Activated CD8-positive, alpha-beta T cell treated with anti-CD3 and anti-CD28 coated beads, Interleukin-2, amount 10 ng/mL, durations not matched to agents 7 days and 5 days (primary cell): ENCODE data around the gene PLEKHG5. TPM values are rescaled to one million over a fixed set of nuclear protein-coding genes. Genes with fewer than 3 reads are reported as not detected.

Experiments
- ATAC-seq: fragments of 150-1000 bp; cut with Tn5 transposase; one replicate; pipeline ENCODE4 v1.10.0; 2021; ENCODE audit warnings: moderate library complexity
- CTCF ChIA-PET: fragments of 350-600 bp; sonication (Branson Sonifier 250); formaldehyde crosslinking; loops from one replicate; lab custom pipeline; 2021; ENCODE audit warnings: antibody characterized with exemption; lab: Charles Lee
- POLR2A ChIA-PET: fragments of 350-600 bp; sonication (Branson Sonifier 250); formaldehyde crosslinking; loops from one replicate; lab custom pipeline; 2021; ENCODE audit warnings: antibody characterized with exemption; lab: Charles Lee
- DNase-seq: peaks from one replicate; pipeline ENCODE4 v3.0.0-alpha.2; 2020
- H3K27ac Mint-ChIP-seq: one replicate; pipeline ENCODE4 v1.8.0; 2021; ENCODE audit warnings: mild to moderate bottlenecking, mixed read lengths
- H3K27me3 Mint-ChIP-seq: one replicate; pipeline ENCODE4 v1.8.0; 2021; ENCODE audit warnings: low read depth, mixed read lengths
- H3K36me3 Mint-ChIP-seq: one replicate; pipeline ENCODE4 v1.8.0; 2021; ENCODE audit warnings: low read depth, mixed read lengths
- H3K4me1 Mint-ChIP-seq: one replicate; pipeline ENCODE4 v1.8.0; 2021; ENCODE audit warnings: low read depth, mixed read lengths
- H3K4me3 Mint-ChIP-seq: one replicate; pipeline ENCODE4 v1.8.0; 2021; ENCODE audit warnings: mild to moderate bottlenecking, mixed read lengths
- H3K9me3 Mint-ChIP-seq: one replicate; pipeline ENCODE4 v1.8.0; 2022; ENCODE audit warnings: mixed read lengths; ENCODE audit not compliant: insufficient read depth
- total RNA-seq, 2 experiments: library from RNA; stranded (reverse); gene quantifications; one replicate each; pipeline ENCODE4 v1.2.3, GENCODE V29; 2021

PLEKHG5 gene
- total RNA-seq, 2 experiments from 2014 or later: 2.2 to 2.8 TPM

DNA sequence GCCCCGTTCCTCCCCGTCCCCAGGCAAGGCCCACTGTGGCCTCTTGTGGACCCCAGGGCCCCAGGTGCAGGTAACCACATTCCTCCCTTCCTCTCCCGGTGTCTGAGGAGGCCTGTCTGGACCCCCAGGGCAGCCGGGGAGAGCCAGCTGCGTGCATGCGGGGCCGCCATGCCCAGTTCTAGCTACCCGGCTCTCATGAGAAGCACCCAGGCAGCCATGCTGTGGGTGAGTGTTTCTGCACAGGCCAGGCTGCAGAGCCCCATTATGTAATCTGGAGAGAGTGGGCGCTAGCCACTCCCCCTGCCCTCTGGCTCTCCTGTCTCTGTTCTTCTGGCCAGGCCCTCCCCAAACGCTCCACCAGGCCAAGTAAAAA is 18.4 kb upstream of the PLEKHG5 start:
- Mint-ChIP-seq H3K27ac (no peak overlapping the region), H3K36me3 (no peaks in the 10 kb centered on the region), H3K4me3 (no peak overlapping the region), H3K9me3 (no peaks in the 10 kb centered on the region), H3K4me1 (peaks cover 3% of the 10 kb centered on the region), H3K27me3 (no peaks in the 10 kb centered on the region)
- POLR2A ChIA-PET: no interaction called here
- DNase-seq (no peak), ATAC-seq (no peak)
- CTCF ChIA-PET: interaction anchor here (1.3 kb wide), 1 partner anchor 45 kb away, joined by 3 read pairs; the partner anchor contains the start of gene TAS1R1

DNA sequence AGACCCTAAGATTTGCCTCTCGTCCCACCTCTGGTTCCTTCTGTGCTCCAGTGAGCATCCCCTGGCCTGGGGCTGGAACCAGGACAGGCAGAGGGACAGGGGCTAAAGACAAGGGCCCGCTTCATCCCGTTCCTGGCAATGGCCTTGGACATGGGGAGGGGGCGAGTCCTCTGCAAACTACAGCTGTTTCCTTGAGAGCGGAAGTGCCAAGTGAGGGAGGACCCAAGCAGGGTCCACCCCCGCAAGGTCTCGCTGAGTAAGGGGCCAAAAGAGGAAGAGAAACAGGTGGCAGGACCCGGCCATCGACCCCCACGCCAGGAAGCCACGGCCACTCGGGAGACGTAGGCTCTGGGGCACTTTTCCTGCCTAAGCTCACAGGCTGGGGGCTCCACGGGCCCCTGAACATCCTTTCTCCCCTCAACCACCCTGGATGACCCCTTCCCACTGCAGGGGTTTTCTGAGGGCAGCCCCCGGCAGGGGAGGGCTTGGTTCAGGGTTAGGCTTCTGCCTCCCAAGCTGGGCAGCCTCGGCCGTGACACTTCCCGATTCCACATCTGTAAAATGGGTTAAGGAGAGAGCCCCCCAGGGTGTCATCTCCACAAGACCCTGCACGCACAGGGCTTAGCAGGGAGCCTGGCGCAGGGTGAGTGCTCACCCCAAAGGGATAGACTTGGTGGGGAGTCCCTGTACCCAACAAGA is 17.9 kb upstream of the PLEKHG5 start:
- H3K4me1 Mint-ChIP-seq: peaks cover 3% of the 10 kb centered on the region
- H3K9me3 Mint-ChIP-seq: no peaks in the 10 kb centered on the region
- ATAC-seq: no peak
- ChIA-PET POLR2A (no interaction called here), CTCF (interaction anchor here (1.3 kb wide), 1 partner anchor 45 kb away, joined by 3 read pairs; the partner anchor contains the start of gene TAS1R1)
- H3K36me3 Mint-ChIP-seq: no peaks in the 10 kb centered on the region
- DNase-seq: no peak
- H3K27me3 Mint-ChIP-seq: no peaks in the 10 kb centered on the region
- no peak overlapping the region for H3K27ac Mint-ChIP-seq
- H3K4me3 Mint-ChIP-seq: no peak overlapping the region

DNA sequence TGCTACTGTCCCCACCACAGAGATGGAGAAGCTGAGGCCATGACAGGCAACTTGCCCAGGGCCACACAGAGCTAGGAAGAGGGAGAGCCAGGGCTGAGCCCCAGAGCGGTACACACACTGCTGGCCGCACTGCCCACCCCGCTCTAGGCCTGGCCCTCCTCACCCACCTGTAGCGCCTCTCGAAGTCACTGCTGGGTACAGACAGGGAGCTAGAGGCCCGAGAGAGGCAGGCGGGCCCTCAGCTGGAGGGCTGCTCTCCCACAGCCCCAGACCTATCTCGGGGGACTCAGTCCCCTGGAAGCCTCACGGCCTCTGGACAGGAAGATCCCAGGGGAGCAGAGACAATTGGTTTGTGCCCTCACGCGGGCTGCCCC is 17.3 kb upstream of the PLEKHG5 start:
- ChIA-PET POLR2A (no interaction called here), CTCF (interaction anchor here (1.3 kb wide), 1 partner anchor 46 kb away, joined by 3 read pairs; the partner anchor contains the start of gene TAS1R1)
- DNase-seq (no peak), ATAC-seq (no peak)
- Mint-ChIP-seq H3K9me3 (no peaks in the 10 kb centered on the region), H3K27ac (no peak overlapping the region), H3K4me1 (peaks cover 3% of the 10 kb centered on the region), H3K4me3 (no peak overlapping the region), H3K27me3 (no peaks in the 10 kb centered on the region), H3K36me3 (no peaks in the 10 kb centered on the region)

DNA sequence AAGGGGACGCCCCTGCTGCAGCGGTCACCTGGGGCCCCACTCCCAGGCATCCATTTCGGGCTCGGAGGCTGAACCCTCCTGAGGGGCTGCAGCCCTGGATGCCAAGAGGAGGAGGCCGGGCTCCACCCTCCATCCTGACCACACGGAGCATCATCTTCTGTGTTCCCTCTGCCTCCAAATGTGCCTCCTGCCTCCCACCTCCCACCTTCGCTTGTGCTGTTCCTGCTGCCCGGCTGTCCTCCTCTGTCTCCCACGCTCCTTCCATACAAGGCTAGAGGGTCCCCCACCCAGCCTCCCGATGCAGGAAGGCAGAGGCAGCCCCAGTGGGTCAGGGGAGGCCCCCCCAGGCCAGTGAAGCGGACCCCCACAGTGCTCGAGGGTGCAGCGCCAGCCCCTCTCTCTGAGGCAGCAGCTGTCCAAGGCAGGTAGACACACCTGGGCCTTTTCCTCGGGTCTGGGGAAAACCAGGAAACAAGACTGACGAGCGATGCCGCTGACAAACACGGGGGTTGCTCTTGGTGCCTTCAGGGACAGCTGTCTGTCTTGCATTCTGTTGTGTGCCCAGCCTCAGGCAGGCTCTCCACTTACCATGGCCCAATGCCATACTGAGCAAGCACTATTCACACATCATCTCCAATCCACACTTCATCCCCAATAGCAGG is 16.8 kb upstream of the PLEKHG5 start:
- Mint-ChIP-seq H3K36me3 (no peaks in the 10 kb centered on the region), H3K9me3 (no peaks in the 10 kb centered on the region), H3K4me3 (no peak overlapping the region), H3K27me3 (no peaks in the 10 kb centered on the region), H3K4me1 (peaks cover 3% of the 10 kb centered on the region), H3K27ac (no peak overlapping the region)
- ChIA-PET CTCF (no interaction called here), POLR2A (interaction anchor here (1.2 kb wide), 1 partner anchor 18 kb away, joined by 3 read pairs; no protein-coding TSS in a partner anchor)
- no peak for DNase-seq
- no peak for ATAC-seq

GRCh38 chr1:6507461-6507911 is 16.0 kb upstream of the PLEKHG5 start:
- H3K9me3 Mint-ChIP-seq: no peaks in the 10 kb centered on the region
- peaks cover 3% of the 10 kb centered on the region for H3K4me1 Mint-ChIP-seq
- ChIA-PET CTCF (interaction anchor here (1.1 to 1.2 kb wide), 2 partner anchors 84 to 139 kb away, joined by 3 read pairs; no protein-coding TSS in a partner anchor), POLR2A (interaction anchor here (0.5 to 1.2 kb wide), 3 partner anchors 11 to 17 kb away, joined by 3 read pairs; no protein-coding TSS in a partner anchor)
- H3K36me3 Mint-ChIP-seq: no peaks in the 10 kb centered on the region
- no peak overlapping the region for H3K27ac Mint-ChIP-seq
- no peak overlapping the region for H3K4me3 Mint-ChIP-seq
- ATAC-seq: no peak
- H3K27me3 Mint-ChIP-seq: no peaks in the 10 kb centered on the region
- no peak for DNase-seq

DNA sequence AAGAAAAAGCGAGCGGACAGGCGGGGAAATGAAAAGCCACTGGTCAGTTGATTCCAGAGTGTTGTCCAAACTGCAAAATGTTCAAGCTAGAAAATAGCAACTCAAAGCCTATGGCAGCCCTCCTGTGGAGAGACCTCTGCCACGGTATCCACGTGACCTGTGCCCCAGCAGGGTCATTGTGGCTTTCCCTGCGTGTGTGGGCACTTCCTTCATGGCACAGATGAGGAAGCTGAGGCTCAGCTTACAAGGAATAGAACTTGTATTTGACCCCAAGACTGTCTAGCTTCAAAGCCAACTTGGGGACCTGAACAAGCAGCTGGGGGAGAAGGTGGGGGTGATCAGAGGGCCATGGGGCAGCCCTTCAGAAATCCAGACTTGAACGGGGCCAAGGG is 15.6 kb upstream of the PLEKHG5 start:
- no peak for ATAC-seq
- ChIA-PET POLR2A (interaction anchor here (1.0 kb wide), 1 partner anchor 15 kb away, joined by 3 read pairs; no protein-coding TSS in a partner anchor), CTCF (interaction anchor here (1.1 to 1.2 kb wide), 2 partner anchors 84 to 139 kb away, joined by 3 read pairs; no protein-coding TSS in a partner anchor)
- Mint-ChIP-seq H3K36me3 (no peaks in the 10 kb centered on the region), H3K4me3 (no peak overlapping the region), H3K4me1 (peaks cover 3% of the 10 kb centered on the region), H3K27me3 (no peaks in the 10 kb centered on the region), H3K9me3 (no peaks in the 10 kb centered on the region), H3K27ac (no peak overlapping the region)
- DNase-seq: no peak

DNA sequence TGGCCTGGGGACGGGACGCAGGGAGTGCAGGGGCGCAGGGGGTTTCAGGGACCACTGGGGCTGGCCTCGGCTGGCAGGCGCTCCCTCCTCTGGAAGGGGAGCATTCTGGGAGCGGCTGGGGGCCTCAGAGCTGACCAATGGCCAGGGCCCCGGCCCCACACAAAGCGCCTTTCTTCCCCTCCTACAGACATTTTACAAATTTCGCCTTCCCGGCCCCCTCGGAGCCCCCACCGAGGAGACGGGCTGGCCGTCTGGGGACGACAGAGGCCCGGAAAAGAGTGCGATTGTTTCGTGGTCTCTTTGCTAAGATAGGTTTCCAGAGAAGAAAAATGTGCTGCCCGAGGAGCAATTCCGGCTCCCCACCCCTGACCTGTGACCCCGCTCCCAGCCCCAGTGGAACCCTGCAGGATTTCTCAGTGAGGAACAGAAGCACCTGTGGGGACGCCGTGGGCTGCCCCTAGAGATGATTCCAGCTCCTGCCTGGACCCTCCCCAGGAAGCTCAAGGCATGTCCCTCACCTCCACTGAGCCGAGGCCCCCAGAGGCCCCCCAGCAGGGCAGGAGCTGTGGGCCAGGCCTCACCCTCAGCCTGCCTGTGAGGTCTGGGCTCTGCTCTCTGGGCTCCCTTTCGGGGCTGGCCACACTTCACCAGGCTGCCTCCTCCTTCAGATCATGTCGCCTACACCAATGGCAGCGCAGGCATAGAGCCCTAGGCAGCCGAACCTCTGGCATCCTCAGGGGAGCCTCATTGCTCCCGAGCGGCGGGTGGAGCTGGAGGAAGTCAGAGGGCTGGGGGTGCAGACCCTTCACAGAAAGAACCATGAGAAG is 15.0 kb upstream of the PLEKHG5 start:
- Mint-ChIP-seq H3K4me1 (peaks cover 3% of the 10 kb centered on the region), H3K27ac (no peak overlapping the region), H3K36me3 (no peaks in the 10 kb centered on the region), H3K4me3 (no peak overlapping the region), H3K27me3 (no peaks in the 10 kb centered on the region), H3K9me3 (no peaks in the 10 kb centered on the region)
- POLR2A ChIA-PET: interaction anchor here (1.0 kb wide), 1 partner anchor 14 kb away, joined by 3 read pairs; no protein-coding TSS in a partner anchor
- CTCF ChIA-PET: interaction anchor here (1.1 to 1.2 kb wide), 2 partner anchors 83 to 140 kb away, joined by 3 read pairs; no protein-coding TSS in a partner anchor
- DNase-seq (no peak), ATAC-seq (no peak)

DNA sequence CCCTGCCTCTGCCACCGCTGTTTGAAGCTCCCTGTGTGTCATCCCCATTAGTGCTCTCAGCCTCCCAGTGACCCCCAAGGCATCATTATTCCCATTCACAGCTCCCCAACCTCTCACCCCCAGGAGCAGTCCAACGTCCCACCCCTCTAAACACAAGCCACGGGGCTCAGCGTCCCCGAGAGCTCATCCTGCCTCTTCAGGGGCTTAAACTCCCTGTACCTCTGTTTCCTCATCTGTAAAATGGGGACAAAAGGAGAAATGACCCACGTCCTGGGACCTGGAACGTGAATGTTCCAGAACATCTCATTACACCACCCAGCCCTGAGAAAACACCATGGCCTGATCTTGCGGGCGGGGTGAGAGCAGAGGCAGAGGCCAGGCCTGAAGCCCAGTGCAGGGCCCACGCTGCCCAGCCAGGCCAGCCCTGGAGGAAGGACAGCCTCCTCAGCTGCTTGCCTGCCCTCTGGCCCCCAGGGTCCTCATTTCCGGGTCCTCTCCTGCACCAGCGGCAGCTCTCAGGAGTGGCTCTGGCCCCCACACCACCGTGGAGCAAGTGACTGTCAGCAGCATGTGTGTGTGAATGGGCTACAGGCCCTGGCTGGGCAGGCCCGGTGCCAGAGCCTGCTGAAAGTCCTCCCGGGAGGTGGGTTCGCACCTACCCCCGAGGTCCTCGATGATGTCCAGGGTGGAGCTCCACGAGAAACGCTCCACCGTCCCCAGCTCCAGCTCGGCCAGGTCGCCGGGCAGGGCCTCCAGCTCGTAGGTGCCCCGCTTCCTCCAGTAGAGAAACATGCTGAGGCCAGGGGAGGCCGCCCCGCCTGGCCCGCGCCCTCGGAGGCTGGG is 14.1 kb upstream of the PLEKHG5 start:
- no peaks in the 10 kb centered on the region for H3K36me3 Mint-ChIP-seq
- H3K27ac Mint-ChIP-seq: no peak overlapping the region
- H3K4me3 Mint-ChIP-seq: no peak overlapping the region
- CTCF ChIA-PET: interaction anchor here (1.1 to 1.5 kb wide), 2 partner anchors 15 to 49 kb away, joined by 3 to 5 read pairs; partner anchors contain the start of gene NOL9
- ATAC-seq: no peak
- H3K4me1 Mint-ChIP-seq: peaks cover 3% of the 10 kb centered on the region
- H3K9me3 Mint-ChIP-seq: no peaks in the 10 kb centered on the region
- POLR2A ChIA-PET: interaction anchor here (0.8 kb wide), 1 partner anchor 271 kb away, joined by 4 read pairs; no protein-coding TSS in a partner anchor
- no peak for DNase-seq
- H3K27me3 Mint-ChIP-seq: peaks cover 2% of the 10 kb centered on the region

GRCh38 chr1:6504887-6505286 is 13.4 kb upstream of the PLEKHG5 start:
- ChIA-PET POLR2A (interaction anchor here (0.8 kb wide), 1 partner anchor 270 kb away, joined by 4 read pairs; no protein-coding TSS in a partner anchor), CTCF (interaction anchor here (1.1 to 1.5 kb wide), 2 partner anchors 14 to 49 kb away, joined by 3 to 5 read pairs; partner anchors contain the start of gene NOL9)
- H3K9me3 Mint-ChIP-seq: no peaks in the 10 kb centered on the region
- H3K4me3 Mint-ChIP-seq: no peak overlapping the region
- no peaks in the 10 kb centered on the region for H3K36me3 Mint-ChIP-seq
- no peak overlapping the region for H3K27ac Mint-ChIP-seq
- peaks cover 3% of the 10 kb centered on the region for H3K4me1 Mint-ChIP-seq
- ATAC-seq (no peak), DNase-seq (no peak)
- peaks cover 2% of the 10 kb centered on the region for H3K27me3 Mint-ChIP-seq

DNA sequence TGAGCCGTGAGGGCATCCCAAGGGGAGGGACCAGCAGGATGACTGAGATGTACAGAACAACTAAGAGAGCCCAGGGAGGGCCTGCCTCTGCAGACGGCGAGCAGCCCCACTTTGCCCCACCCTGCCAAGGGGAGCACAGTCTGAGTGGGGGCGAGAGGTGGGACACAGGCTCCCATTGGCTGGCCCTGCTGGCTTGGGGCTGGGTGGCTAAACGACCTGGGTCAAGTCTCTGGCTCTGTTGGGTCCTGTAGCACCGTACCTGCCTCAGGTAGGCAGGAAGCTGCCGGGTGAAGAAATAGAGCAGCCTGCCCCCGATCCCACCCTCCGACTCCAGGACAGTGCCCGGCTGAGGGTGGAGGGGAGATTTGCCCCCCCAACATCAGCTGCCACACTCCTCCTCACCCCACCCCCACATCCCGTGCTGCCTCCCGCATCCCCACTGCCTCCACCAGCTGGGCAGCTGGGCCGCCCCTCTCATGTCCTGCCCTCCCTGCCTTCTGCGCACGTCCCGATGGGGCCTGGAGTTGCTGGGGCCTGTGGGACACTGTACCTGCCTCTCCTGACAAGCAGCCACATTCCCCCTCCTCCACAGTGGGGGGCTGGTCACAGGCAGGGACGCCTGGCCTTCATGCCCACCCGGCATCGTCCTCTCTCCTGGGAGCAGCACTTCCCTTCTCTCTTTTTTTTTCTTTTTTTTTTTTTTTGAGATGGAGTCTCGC is 12.6 kb upstream of the PLEKHG5 start:
- peaks cover 2% of the 10 kb centered on the region for H3K27me3 Mint-ChIP-seq
- no peaks in the 10 kb centered on the region for H3K36me3 Mint-ChIP-seq
- no peak overlapping the region for H3K27ac Mint-ChIP-seq
- no peak overlapping the region for H3K4me3 Mint-ChIP-seq
- DNase-seq (no peak), ATAC-seq (no peak)
- no peaks in the 10 kb centered on the region for H3K9me3 Mint-ChIP-seq
- ChIA-PET CTCF (interaction anchor here (1.5 kb wide), 1 partner anchor 14 kb away, joined by 5 read pairs; no protein-coding TSS in a partner anchor), POLR2A (no interaction called here)
- peaks cover 3% of the 10 kb centered on the region for H3K4me1 Mint-ChIP-seq
